GM19351 (cell line): Measurements from ENCODE around the gene GARS1.
"Not testable (repeated sequence)": the region's sequence is repeated elsewhere in the genome, so short reads cannot be mapped to it uniquely, and the experiment has no call there.

ENCODE experiments used
- ATAC-seq: cut with Tn5 transposase; IDR thresholded peaks from one replicate; pipeline ENCODE4 v1.9.1; 2021; ENCODE audit warnings: mild to moderate bottlenecking, moderate library complexity; ENCODE audit not compliant: unreplicated experiment

The GARS1 gene

DNA sequence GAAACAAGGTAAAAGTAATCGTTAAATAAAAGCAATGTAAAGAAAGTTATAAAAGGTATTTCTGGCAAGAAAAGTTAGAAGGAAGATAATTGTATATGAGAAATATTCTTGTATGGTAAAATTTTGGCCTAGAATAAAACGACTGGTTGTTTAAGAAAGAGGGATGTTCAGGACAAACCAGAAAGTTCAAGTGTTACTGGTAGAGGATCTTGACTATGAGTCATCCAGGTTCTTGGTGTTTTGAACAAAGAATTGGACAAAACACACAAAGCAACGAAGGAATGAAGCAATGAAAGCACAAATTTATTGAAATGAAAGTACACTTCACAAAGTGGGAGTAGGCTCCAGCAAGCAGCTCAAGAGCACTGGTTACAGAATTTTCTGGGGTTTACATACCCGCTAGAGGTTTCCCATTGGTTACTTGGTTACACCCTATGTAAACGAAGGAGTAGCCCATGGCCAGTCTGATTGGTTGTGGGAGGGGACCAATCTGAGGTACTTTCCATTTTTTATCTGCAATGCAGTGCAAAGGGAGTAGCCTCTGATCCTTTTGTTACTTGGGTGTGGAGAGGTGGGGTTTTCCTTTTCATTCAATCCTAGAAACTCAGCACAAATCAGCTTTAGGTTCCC is 22.4 kb upstream of the GARS1 start:
- ATAC-seq: no peak

DNA sequence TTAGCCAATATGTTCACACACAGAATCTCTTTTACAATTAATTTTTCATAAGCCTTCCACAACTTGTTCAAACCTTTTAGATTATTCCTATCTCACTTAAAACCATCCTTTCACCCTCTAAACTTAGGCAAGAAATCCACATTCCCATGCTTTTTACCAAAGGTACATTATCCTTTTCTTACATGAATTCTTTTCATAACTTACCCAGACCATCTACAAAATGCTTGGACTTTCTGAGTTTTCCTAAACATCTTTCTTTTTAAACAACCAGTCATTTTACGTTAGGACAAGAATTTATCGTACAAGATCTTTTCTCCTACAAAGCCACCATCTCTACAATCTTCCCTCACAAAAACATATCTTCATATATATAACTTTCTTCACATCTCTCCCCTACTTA is 18.8 kb upstream of the GARS1 start:
- ATAC-seq: no peak

DNA sequence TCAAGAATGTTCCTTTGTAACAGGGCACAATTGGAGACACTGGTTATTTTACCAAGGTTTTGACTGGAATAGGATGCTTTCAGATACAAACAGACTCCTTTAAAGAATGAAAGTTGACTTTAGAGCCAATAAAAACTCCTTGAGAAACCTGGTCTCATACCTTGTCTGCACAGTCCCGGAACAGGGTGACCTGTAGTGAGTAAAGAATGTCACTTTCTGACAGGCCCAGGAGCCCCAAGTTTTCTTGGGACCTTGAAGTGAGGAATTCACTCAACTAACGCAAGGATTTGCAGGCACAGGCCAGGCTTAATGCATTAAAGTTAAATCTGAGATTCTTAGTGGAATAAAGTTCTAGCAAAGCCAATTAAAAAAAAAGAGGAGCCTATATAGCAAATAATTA is 11.5 kb upstream of the GARS1 start:
- no peak for ATAC-seq

DNA sequence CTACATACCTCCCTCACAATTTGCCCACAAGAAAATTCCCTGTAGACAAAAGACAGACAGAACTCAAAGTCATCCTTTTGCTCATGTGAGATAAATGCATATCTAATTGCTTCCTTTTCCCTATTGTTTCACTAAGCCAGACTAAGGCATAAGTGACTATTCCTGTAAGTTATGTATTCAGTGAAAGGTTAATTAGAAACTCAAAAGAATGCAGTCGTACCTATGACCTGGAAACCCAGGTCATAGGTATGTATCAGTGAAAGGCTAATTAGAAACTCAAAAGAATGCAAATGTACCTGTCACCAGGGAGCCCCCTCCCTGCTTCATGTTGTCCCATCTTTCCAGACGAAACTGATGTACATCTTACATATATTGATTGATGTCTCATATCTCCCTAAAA is 10.3 kb upstream of the GARS1 start:
- no peak for ATAC-seq

DNA sequence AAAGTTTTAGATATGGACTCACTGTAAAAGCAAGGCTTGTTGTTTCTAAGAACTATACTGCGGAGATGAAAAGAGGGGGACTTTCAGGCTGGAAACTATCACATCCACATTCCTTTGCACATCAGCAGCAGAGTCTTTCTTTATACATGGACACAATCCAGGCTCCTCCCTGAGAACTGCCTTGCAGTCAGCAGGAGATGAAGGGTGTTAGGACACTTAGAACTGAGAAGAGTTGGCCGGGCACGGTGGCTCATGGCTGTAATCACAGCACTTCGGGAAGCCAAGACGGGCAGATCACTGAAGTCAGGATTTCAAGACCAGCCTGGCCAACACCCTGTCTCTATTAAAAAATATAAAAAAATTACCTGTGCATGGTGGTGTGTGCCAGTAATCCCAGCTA is 9.7 kb upstream of the GARS1 start:
- ATAC-seq: no peak

DNA sequence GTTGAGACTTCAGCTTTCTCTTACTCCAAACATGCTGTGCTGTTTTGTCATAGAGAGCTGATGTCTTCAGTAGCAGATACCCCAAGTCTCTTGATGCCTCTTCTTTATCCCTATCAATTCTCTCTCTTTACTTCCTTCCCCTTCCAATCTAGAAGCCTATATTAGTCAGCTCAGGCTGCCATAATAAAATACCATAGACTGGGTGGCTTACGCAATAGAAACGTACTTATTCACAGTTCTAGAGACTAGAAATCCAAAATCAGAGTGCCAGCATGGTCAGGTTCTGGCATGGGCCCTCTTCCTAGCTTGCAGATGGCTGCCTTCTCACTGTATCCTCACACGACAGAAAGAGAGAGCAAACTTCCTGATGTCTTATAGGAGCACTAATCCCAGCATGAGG is 9.0 kb upstream of the GARS1 start:
- ATAC-seq: no peak

DNA sequence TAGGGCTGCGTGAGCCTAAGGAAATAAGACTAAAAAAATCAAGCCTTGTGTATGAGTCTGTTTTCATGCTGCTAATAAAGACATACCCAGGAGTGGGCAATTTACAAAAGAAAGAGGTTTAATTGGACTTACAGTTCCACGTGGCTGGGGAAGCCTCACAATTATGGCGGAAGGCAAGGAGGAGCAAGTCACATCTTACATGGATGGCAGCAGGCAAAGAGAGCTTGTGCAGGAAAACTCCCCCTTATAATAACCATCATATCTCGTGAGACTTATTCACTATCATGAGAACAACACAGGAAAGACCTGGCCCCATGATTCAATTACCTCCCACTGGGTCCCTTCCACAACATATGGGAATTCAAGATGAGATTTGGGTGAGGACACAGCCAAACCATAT is 7.1 kb upstream of the GARS1 start:
- ATAC-seq: not testable (repeated sequence)

DNA sequence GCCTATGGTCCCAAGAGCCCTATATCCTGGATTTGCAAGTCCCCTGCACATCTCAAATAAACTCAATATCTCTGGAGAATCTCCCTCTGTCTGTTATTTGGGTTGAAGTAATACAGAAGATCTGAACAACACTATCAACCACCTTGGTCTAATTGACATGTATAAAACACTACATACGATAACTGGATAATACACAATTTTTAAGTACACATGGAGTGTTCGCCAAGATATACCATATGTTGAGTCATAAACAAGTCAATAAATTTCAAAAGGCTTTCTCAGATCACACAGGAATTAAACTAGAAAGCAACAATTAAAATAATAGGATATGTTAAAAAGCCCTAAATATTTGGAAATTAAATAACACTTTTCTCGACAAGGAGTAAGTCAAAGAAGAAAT is 5.6 kb upstream of the GARS1 start:
- ATAC-seq: no peak

DNA sequence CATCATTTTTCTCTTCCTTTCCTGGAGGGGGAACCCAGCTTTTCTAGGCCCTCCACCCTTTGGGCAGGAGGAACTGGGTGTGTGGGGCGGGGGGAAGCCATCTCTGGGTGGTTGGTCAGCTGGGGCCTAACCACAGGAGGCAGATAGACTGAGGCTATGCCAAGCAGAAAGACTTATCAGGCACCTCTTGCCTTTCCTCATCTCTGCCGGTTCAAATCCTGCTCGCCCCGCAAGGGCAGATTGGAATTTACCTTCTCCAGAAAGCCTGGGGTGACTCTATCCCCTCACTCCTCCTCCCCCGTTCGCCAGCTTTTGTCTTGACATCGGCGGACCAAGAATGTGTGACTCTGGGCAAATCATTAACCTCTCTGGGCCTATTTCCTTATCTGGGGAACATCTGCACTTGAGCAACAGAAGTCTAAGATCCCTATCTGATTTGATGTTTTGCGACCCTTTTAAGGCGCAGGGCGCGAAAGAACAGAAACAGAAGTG is 584 bp upstream of the GARS1 start:
- ATAC-seq: peak; percentile 35

DNA sequence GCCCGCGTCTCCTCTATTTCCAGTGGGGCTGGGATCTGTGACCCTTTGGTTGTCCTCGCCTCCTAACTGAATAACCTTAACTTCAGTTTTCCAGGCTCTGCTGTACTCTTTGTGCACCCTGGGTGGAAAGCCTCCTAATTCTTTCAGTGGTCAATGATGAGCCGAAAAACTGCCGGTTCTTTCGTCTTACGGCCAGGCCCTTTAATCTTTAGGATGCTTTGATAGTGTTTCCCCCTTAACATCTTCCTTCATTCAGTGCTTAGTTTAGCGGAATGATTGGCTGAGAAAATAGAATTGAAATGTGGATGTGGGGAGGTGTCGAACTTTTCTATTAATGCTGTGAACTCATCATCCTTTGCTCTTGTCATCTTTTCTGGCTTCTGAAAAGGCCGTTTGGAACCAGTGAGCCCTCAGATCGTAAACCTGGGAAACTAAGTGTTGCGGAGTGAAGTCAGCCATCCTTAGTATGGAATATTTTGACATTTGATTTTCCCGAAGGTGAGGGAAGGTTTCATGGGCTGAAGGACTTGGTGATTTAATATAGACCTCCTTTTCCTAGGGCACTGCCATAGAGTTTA is 847 bp downstream of the GARS1 start:
- ATAC-seq: no peak

DNA sequence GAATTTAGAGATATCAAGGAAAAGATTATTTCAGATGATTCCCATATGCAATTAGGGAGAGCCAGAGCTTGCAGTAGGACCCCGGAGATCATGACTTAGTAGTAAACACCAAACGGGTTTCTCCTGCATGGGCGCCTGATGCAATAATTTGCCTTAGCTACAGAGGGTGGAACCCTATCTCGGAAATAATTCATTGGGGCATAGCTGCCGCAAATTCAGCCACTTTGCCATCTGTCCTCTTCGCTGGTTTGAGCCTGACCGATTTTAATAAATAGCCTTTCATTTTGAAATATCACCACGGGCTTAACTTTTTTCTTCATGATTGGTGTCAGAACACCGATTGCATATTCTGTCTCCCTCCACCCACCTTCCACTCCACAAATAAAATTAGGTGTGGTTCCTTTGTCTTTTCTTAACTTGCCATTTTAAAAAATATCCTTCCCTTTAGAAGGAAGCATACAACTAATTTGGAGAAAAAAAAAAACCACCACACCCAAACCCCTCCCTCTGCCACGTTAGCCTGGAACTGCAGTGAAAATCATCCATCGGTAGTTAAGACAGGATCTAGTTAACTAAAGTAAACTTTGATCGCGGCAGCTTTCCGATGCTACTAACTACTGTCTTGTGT is 1.4 kb downstream of the GARS1 start:
- ATAC-seq: no peak

DNA sequence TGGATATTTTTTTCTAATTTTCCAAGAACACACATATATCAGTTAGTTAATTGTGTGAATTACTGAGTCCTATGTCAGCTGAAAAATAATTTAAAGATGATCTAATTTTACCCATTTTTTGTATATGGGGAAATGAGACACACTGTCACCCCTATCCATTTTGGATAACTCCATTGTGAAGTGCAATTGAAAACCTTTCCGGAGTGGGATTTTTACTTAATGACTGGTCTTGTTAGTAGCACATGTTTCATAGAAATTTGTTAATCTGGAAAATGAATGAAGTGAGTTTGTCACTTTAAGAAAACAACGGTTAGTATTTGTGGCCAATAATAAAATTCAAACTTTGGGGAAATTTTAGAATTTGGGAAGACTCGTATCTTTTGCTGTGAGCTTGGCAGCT is 2.0 kb downstream of the GARS1 start:
- no peak for ATAC-seq

DNA sequence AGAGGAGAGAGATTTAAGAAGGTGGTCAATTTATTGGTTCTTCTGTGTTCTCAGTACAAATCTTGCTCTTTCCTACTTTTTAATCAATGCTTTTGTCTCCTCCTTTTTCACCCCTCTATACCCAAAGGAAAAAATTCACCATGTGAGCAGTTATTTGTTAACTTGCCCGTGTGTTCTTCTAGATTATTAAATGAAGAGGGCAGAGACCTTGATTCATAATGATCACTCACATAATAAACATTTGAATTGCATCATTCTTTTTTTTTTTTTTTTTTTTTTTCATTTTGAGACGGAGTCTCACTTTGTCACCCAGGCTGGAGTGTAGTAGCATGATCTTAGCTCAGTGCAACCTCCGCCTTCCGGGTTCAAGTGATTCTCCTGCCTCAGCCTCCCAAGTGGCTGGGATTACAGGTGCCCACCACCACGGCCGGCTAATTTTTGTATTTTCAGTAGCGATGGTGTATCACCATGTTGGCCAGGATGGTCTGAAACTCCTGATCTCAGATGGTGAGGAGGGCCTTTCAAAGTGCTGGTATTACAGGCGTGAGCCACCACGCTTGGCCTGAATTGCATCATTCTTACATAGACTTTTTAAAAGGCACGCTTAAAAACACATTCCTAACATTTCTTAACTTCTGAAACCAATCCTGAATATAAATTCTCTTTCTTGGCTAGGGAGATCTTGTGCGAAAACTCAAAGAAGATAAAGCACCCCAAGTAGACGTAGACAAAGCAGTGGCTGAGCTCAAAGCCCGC is 3.6 kb downstream of the GARS1 start:
- ATAC-seq: no peak

DNA sequence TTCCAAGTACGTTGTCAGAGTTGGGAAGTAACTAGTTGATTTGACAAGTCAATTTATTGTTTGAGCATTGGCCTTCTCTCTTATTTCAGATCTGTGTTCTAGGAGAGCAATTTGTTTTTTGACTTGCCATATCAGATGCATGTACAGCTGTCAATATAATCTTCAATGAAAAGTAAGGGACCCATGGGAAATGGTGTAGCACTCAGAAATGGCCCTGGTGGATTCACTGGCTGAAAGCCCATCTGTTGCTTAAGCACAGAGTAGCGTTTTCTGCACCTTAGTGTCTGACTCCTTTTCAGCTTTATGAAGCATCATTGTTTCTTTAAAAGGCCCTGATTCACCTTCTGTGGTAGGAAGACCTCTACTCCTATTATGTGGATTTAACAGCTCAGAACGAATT is 10.2 kb downstream of the GARS1 start:
- no peak for ATAC-seq

DNA sequence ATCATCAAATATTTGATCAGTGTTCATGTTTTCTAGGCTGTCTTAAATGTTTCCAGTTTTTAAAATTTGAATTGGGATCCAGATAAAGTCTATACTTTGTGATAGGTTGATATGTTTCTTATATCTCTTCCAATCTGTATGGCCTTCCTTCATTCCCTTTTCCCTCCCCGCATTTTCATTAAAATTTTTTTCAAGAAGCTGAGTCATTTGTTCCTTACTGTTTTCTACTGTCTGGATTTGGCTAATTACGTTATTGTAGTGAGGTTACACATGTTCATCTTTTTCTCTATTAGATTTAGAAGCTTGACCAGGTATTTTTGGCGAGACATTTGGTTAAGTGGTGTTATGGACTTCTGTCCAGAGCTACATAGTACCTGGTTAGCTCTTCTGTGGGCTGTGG is 11.2 kb downstream of the GARS1 start:
- no peak for ATAC-seq

DNA sequence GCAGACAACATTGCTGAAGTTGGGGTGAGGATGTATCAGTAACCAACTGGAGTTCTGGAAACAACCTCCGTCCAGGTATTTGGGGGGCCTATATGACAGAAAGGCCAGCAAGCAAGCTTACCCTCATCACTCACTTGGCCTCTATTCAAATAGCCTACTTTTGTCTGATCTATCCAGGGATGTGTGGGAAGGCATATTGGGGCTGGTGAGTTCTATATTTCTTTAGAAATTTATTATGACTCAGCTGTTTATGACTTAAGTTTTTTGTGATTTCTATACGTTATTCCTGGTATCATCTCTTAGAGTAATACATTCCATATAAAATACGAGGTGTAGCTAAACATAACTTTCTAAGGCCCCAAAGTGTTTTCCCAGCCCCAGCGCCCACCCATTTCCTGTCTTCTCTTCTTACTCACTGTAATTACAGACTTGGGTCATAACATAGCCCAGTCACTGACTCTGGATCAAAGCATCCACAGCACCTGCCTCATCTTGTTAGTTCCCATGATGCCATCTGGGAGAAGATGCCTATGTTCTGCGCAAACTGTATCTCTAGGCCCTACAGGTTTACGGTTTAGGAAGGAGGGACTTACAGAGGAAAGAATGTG is 18.1 kb downstream of the GARS1 start:
- no peak for ATAC-seq

DNA sequence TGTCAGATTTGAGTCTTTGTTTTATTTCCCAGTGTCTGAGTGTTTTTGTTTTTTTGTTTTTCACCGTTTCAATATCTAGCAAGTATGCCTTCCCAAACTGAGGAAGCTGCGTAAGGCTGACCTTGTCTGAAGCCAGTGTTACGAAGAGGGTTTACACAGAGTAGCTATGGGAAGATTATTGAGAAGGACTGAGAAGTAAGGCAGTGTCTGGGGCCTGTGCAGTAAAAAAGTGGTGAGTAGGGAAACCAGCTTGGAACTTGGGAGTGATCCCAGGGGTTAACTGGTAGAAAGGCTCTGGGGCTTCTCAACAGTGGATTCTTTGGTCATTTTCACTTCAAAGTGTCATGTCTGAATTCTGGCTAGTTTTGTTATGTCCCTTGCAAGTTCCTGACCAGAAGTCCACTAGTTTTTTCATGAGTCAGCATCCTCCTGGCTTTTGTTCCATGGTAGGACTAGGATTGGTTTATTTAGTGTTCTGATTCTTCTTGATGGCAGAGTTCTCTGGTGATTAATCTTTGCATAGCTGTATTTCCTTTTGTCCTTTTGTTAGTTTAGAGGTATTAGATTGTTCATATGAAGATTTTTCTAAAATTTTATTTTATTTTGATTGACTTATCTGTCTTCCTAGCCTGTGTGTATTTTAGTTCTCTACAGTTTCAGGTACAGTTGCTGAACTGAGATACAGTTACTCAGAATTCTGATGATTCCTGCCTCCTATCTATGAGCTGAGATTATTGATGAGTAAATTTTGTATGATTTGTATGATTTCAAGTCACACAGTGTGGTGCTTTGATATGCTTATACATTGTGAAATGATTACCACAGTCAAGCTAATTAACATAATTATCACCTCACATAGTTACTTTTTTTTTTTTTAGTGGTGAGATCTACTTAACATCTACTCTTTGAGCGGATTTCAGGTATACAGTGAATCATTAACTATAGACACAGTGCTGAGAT is 19.0 kb downstream of the GARS1 start:
- ATAC-seq: no peak

DNA sequence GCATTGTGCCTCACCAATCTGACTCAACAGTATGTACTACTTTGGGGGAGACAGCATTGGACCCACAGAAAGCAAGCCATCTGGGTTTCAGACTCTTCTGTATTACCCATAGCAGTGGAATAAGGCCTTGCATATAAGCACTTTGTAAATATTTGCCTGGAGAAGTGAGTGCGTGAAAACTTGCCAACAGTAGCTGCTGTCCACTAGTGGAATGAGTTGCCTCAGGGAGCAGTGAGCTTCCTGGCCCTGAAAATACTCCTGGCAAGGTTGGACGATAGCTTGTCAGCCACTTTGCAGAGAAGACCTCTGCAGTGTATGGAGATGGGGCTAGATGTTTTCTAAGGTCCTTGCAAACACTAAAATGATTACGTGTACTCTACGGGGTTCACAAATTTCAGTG is 21.6 kb downstream of the GARS1 start:
- no peak for ATAC-seq

DNA sequence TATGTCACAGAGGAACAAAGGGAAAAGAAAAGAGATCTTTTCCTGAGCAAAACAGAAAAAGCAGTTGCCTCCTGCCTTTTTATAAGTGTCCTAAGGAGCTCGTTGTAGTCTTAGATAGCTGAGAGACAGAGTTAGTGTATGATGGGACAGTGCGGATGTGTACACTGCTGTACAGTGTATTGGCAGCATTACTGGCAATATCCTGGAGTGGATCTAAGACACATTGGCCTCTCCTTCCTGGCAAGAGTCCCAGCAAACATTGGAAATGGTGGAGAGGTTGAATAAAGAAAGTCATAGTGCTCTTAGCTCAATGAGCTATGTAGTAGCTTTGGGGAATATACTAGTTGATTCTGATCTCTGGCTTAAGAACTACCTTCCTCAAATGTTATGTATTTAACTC is 22.7 kb downstream of the GARS1 start:
- ATAC-seq: no peak

DNA sequence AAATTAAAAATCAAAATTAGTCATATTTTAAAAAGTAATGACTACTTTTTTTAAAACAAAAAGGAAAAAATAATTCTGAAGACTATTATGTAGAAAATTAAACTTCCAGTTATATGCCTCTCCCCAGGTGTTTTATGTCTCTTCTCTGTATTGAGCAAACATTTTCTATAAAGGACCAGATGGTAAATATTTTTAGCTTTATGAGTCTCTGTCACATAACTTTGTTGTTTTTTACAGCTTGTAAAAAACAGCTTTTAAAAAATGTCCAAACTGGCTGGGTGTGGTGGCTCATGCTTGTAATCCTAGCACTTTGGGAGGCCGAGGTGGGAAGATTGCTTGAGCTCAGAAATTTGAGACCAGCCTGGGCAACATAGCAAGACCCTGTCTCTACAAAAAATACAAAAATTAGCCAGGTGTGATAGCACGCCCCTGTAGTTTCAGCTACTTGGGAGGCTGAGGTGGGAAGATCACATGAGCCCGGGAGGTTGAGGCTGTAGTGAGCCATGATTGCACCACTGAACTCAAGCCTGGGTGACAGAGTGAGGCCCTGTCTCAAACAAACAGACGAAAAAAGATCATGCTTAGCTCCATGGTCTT is 23.5 kb downstream of the GARS1 start:
- ATAC-seq: no peak
